Measurements from ENCODE around the gene STAT5A.
"Not testable (repeated sequence)": the region's sequence is repeated elsewhere in the genome, so short reads cannot be mapped to it uniquely, and the experiment has no call there.

STAT5A gene

DNA sequence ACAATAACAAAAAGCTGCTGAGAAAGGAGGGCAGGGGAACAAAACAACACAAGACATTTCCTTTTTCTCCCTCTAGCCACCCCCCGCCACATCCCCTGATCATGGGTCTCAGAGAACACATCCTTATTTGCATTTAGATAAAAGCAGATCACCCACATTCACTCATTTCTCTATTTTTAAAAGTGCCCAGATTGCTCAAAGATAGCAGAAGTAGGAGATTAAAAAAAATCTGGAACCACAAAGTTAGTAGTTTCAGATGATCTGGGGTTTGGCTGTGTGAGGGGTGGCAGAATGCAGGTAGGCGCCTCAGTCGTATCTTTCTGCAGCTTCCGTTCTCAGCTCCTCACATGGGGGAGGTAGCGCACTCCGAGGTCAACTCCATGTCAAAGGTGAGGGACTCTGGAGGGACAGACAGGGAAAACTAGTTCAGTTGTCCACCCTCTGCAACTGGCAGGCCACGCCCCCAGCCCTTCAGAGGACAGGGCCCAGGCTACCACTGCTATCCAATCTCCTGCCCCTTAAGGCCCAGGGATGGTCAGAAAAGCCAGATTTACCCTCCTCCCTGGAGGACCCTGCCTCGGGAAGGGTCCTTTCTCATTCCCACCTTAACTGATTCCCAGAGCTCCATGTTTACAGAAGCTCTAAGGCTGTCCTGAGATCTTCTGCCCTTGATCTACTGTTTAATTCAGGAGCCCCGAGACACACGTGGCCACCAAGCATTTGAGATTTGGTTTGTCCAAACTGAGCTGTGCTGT is 27.3 kb downstream of the STAT5A start:
- FAIRE-seq, result no peak
- DNase-seq (ENCODE audit: insufficient read length, low spot score), result no peak
- no peak for TF ChIP-seq CTCF (IDR thresholded peaks at IDR 0.05; ENCODE audit: insufficient read depth, missing control alignments)

GRCh38 chr17:42316755-42317154 is 28.5 kb downstream of the STAT5A start:
- TF ChIP-seq CTCF (IDR thresholded peaks at IDR 0.05; ENCODE audit: insufficient read depth, missing control alignments), result no peak
- FAIRE-seq (no peak), DNase-seq (ENCODE audit: insufficient read length, low spot score) (no peak)

DNA sequence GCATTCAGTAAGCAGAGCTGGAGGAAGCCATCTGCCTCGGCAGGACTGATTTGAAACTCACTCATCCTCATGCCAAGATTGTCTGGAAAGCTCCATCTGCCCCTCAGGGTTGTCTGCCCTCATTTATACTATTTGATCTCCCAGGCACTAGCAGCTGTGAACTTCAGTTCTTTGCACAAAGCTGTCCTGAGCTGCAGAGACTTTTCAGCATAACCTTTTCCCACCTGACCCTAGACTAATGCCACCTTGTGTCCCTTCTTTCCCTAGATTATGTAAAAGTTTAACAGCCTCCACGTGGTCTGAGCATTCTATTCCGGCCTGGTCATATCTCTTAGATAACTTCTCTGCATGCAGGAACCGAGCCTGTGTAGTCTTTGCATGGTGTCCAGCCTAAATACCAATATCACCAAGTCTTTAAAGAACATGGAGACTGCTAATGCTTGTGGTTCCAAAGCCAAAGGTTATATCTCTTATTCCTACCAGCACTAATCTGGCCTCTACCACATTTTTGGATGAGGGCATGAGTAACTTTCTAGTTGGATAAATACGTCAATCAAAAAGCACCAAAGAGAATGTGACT is 29.1 kb downstream of the STAT5A start:
- DNase-seq (ENCODE audit: insufficient read length, low spot score) (no peak), FAIRE-seq (no peak)
- TF ChIP-seq CTCF (IDR thresholded peaks at IDR 0.05; ENCODE audit: insufficient read depth, missing control alignments), result no peak

DNA sequence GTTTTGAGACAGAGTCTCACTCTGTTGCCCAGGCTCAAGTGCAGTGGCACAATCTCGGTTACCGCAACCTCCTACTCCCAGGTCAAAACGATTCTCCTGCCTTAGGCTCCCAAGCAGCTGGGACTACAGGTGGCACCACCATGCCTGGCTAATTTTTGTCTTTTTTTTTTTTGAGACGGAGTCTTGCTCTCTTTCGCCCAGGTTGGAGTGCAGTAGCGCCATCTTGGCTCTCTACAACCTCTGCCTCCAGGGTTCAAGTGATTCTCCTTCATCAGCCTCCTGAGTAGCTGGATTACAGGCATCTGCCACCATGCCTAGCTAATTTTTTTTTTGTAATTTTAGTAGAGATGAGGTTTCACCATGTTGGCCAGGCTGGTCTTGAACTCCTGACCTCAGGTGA is 29.7 kb downstream of the STAT5A start:
- FAIRE-seq; DNase-seq (ENCODE audit: insufficient read length, low spot score): not testable (repeated sequence)

- no peak for TF ChIP-seq CTCF (IDR thresholded peaks at IDR 0.05; ENCODE audit: insufficient read depth, missing control alignments)
- FAIRE-seq, result no peak
- DNase-seq (ENCODE audit: insufficient read length, low spot score), result no peak
Measured at GRCh38 chr17:42321555-42321954, 33.3 kb downstream of the STAT5A start.

GRCh38 chr17:42322382-42323267 is 34.3 kb downstream of the STAT5A start:
- TF ChIP-seq CTCF (IDR thresholded peaks at IDR 0.05; ENCODE audit: insufficient read depth, missing control alignments), result peak; percentile 100
- FAIRE-seq, result peak; percentile 61

DNA sequence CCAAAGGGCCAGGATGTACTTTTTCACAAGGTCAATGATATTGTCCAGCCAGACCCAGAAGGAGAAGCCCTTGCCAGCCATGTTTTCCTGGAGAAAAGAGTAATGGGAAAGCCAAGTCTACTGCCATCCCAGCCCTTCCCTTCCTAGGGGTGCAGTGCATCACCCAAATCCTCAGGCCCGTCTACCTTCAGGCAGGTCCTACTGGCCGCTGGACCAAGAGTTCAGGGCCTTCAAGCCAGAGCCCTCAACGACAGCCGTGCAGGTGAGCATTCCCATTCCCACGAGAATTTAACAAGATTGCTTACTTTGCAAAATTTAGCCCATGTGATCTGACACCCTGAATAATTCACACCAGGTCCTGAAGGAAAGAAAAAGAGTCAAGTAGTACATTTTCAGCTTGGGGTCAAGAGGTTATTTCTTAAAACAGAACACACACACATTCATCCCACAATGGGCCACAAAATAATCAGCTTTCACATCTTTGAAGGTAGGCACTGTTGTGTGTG is 35.0 kb downstream of the STAT5A start:
- DNase-seq (ENCODE audit: insufficient read length, low spot score) (no peak), FAIRE-seq (no peak)
- TF ChIP-seq CTCF (IDR thresholded peaks at IDR 0.05; ENCODE audit: insufficient read depth, missing control alignments), result no peak

More at GRCh38 chr17:42322382-42323267, 34.3 kb downstream of the STAT5A start:
- DNase-seq (ENCODE audit: insufficient read length, low spot score), result peak; percentile 86
